MM.1S (cell line): ENCODE measurements around the gene DIPK1C.

ENCODE experiments used
- EZH2phosphoT487 ChIP-seq: fragments of 300-600 bp; sonication (generic); IDR thresholded peaks from 2 replicates; pipeline ENCODE4 v1.6.1; 2018; ENCODE audit warnings: antibody characterized with exemption, low read length
- TF ChIP-seq, protein P1 (sequence below): fragments of 300-600 bp; sonication (generic); IDR thresholded peaks from 2 replicates; pipeline ENCODE4 v1.5.1; 2016; ENCODE audit warnings: antibody characterized with exemption, low read length, mixed read lengths

DNA sequence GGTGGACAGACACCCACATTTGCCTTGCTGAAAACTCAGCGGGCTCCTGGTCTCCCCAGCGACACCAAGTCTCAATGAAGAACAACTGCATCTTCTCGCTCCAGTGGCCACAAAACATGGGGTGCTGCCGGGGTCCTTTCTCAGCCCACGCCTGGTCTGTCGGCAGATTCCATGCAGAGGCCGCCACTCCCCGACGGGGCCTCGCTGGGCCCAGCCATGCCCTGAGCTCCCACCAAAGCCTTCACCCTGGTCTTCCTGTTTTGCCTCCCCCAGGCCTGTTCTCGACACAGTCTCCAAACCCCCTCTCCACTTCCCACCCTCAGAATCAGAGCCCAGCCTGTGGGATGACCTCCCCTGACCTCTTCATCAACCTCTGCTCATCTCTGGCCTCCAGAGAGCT, 31.2 kb downstream of the DIPK1C start:
- TF ChIP-seq, protein P1, sequence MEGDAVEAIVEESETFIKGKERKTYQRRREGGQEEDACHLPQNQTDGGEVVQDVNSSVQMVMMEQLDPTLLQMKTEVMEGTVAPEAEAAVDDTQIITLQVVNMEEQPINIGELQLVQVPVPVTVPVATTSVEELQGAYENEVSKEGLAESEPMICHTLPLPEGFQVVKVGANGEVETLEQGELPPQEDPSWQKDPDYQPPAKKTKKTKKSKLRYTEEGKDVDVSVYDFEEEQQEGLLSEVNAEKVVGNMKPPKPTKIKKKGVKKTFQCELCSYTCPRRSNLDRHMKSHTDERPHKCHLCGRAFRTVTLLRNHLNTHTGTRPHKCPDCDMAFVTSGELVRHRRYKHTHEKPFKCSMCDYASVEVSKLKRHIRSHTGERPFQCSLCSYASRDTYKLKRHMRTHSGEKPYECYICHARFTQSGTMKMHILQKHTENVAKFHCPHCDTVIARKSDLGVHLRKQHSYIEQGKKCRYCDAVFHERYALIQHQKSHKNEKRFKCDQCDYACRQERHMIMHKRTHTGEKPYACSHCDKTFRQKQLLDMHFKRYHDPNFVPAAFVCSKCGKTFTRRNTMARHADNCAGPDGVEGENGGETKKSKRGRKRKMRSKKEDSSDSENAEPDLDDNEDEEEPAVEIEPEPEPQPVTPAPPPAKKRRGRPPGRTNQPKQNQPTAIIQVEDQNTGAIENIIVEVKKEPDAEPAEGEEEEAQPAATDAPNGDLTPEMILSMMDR: no peak
- no peak for TF ChIP-seq EZH2phosphoT487
